Caco-2 (cell line): Measurements from ENCODE around the gene AGAP1. TPM values are rescaled to one million over a fixed set of nuclear protein-coding genes. Genes with fewer than 3 reads are reported as not detected.

Experiments used
- BruUV-seq: library from RNA; stranded (reverse); fragments of 400-500 nt; replicated peaks from 2 replicates; lab custom pipeline; 2021; lab: Mats Ljungman, UMichigan
- CTCF ChIA-PET: fragments of 300-600 bp; sonication (Branson Sonifier 250); formaldehyde crosslinking; loops from one replicate; lab custom pipeline; 2022; ENCODE audit warnings: antibody characterized with exemption; lab: Charles Lee
- POLR2A ChIA-PET: fragments of 300-600 bp; sonication (Branson Sonifier 250); formaldehyde crosslinking; loops from one replicate; lab custom pipeline; 2022; ENCODE audit warnings: antibody characterized with exemption; lab: Charles Lee
- DNase-seq, 2 experiments: peaks; one replicate each; pipeline versions ENCODE4 v3.0.0 to v3.0.0-alpha.2; 2020 to 2022
- H3K27me3 ChIP-seq: replicated peaks from 2 replicates; pipeline ENCODE4 v1.6.0; 2011; ENCODE audit warnings: low read length; ENCODE audit not compliant: control insufficient read depth, insufficient read depth
- H3K36me3 ChIP-seq: 2 replicates; pipeline ENCODE4 v1.5.1; 2011; ENCODE audit warnings: low read length; ENCODE audit not compliant: control insufficient read depth, insufficient read depth
- H3K4me1 ChIP-seq: fragments of 250-450 bp; sonication (Bioruptor Pico); 2 replicates; pipeline ENCODE4 v1.5.1; 2020; ENCODE audit warnings: mild to moderate bottlenecking
- H3K4me3 ChIP-seq: 2 replicates; pipeline ENCODE4 v1.5.1; 2011; ENCODE audit warnings: low read depth, mild to moderate bottlenecking, control low read depth, low read length
- H3K9me3 ChIP-seq: fragments of 250-450 bp; sonication (Bioruptor Pico); 2 replicates; pipeline ENCODE4 v1.5.1; 2020; ENCODE audit warnings: mild to moderate bottlenecking, moderate library complexity
- H3K27ac Mint-ChIP-seq: one replicate; pipeline ENCODE4 v1.8.0; 2022; ENCODE audit warnings: mixed read lengths; ENCODE audit not compliant: unreplicated experiment
- H3K27me3 Mint-ChIP-seq: one replicate; pipeline ENCODE4 v1.8.0; 2022; ENCODE audit warnings: mixed read lengths; ENCODE audit not compliant: insufficient read depth, unreplicated experiment
- H3K36me3 Mint-ChIP-seq: one replicate; pipeline ENCODE4 v1.8.0; 2022; ENCODE audit warnings: mild to moderate bottlenecking, mixed read lengths; ENCODE audit not compliant: insufficient read depth, unreplicated experiment
- H3K4me1 Mint-ChIP-seq: one replicate; pipeline ENCODE4 v1.8.0; 2022; ENCODE audit warnings: low read depth, mixed read lengths; ENCODE audit not compliant: unreplicated experiment
- H3K4me3 Mint-ChIP-seq: one replicate; pipeline ENCODE4 v1.8.0; 2022; ENCODE audit warnings: mild to moderate bottlenecking, moderate library complexity, mixed read lengths; ENCODE audit not compliant: unreplicated experiment
- H3K9me3 Mint-ChIP-seq: one replicate; pipeline ENCODE4 v1.8.0; 2022; ENCODE audit warnings: mixed read lengths; ENCODE audit not compliant: unreplicated experiment
- CTCF ChIP-seq, 2 experiments: fragments of 200-600 bp in 1 of 2; IDR thresholded peaks; 1 replicate in 1 of 2; 2 replicates in 1 of 2; pipeline versions ENCODE4 v1.5.1 to v1.8.0; 2011 to 2022; ENCODE audit warnings: antibody characterized with exemption in 1 of 2, control low read depth in 1 of 2, inconsistent platforms in 1 of 2, low read depth in 1 of 2, low read length in 1 of 2, mild to moderate bottlenecking in 1 of 2, moderate library complexity in 1 of 2; ENCODE audit not compliant: insufficient read depth in 1 of 2, severe bottlenecking in 1 of 2, unreplicated experiment in 1 of 2
- intact Hi-C: fragments of 100-400 bp; cut with micrococcal nuclease; formaldehyde crosslinking; loops from one replicate; pipeline ENCODE4 v1.10.0; 2022; ENCODE audit not compliant: unreplicated experiment
- total RNA-seq: library from RNA; stranded (reverse); gene quantifications from 2 replicates; pipeline ENCODE4 v1.2.3, GENCODE V29; 2022

AGAP1 gene
- total RNA-seq, 1 experiment from 2014 or later = 41.7 TPM

GRCh38 chr2:235535423-235536130 is 41.7 kb downstream of the AGAP1 start:
- intact Hi-C loops = no loop called here
- no peak for TF ChIP-seq CTCF (IDR thresholded peaks at IDR 0.05; ENCODE audit: insufficient read depth in 1 of 2, low read depth in 1 of 2, low read length in 1 of 2, severe bottlenecking in 1 of 2, unreplicated experiment in 1 of 2)
- Histone ChIP-seq H3K27me3 (no peaks in the 10 kb centered on the region), H3K4me1 (no peaks in the 10 kb centered on the region), H3K36me3 (no peaks in the 10 kb centered on the region), H3K4me3 (no peak overlapping the region), H3K9me3 (no peaks in the 10 kb centered on the region)
- no peaks in the 10 kb centered on the region for H3K9me3 Mint-ChIP-seq
- no peak overlapping the region for H3K4me3 Mint-ChIP-seq
- ChIA-PET POLR2A (no interaction called here), CTCF (no interaction called here)
- H3K36me3 Mint-ChIP-seq = peaks cover 6% of the 10 kb centered on the region
- H3K4me1 Mint-ChIP-seq = no peaks in the 10 kb centered on the region
- BruUV-seq = no TSS peak
- no peak overlapping the region for H3K27ac Mint-ChIP-seq
- no peaks in the 10 kb centered on the region for H3K27me3 Mint-ChIP-seq
- no peak for DNase-seq

GRCh38 chr2:235536711-235537110 is 42.9 kb downstream of the AGAP1 start:
- no peak overlapping the region for H3K4me3 ChIP-seq
- no peak for DNase-seq
- H3K4me1 Mint-ChIP-seq = no peaks in the 10 kb centered on the region
- ChIA-PET CTCF (no interaction called here), POLR2A (no interaction called here)
- H3K36me3 ChIP-seq = no peaks in the 10 kb centered on the region
- H3K4me3 Mint-ChIP-seq = no peak overlapping the region
- no peaks in the 10 kb centered on the region for H3K9me3 Mint-ChIP-seq
- H3K4me1 ChIP-seq = peaks cover 1% of the 10 kb centered on the region; the same call in 1 of the 2 replicates
- H3K27ac Mint-ChIP-seq = no peak overlapping the region
- intact Hi-C loops = no loop called here
- no peak for TF ChIP-seq CTCF (IDR thresholded peaks at IDR 0.05; ENCODE audit: insufficient read depth in 1 of 2, low read depth in 1 of 2, low read length in 1 of 2, severe bottlenecking in 1 of 2, unreplicated experiment in 1 of 2)
- BruUV-seq = no TSS peak
- H3K36me3 Mint-ChIP-seq = peaks cover 6% of the 10 kb centered on the region
- H3K27me3 Mint-ChIP-seq = no peaks in the 10 kb centered on the region
- no peaks in the 10 kb centered on the region for H3K27me3 ChIP-seq
- no peaks in the 10 kb centered on the region for H3K9me3 ChIP-seq

GRCh38 chr2:235537186-235537585 is 43.3 kb downstream of the AGAP1 start:
- no peak for DNase-seq
- Mint-ChIP-seq H3K27ac (no peak overlapping the region), H3K4me3 (no peak overlapping the region), H3K9me3 (no peaks in the 10 kb centered on the region), H3K27me3 (no peaks in the 10 kb centered on the region), H3K36me3 (peaks cover 6% of the 10 kb centered on the region), H3K4me1 (no peaks in the 10 kb centered on the region)
- CTCF ChIA-PET = no interaction called here
- intact Hi-C loops = no loop called here
- POLR2A ChIA-PET = no interaction called here
- no peak for TF ChIP-seq CTCF (IDR thresholded peaks at IDR 0.05; ENCODE audit: insufficient read depth in 1 of 2, low read depth in 1 of 2, low read length in 1 of 2, severe bottlenecking in 1 of 2, unreplicated experiment in 1 of 2)
- Histone ChIP-seq H3K4me1 (peaks cover 6% of the 10 kb centered on the region; the same call in 1 of the 2 replicates), H3K36me3 (no peaks in the 10 kb centered on the region), H3K9me3 (no peaks in the 10 kb centered on the region), H3K27me3 (no peaks in the 10 kb centered on the region), H3K4me3 (no peak overlapping the region)
- BruUV-seq = no TSS peak
